GM18909 (cell line): Measurements from ENCODE around the gene SYNE3.
A peak's percentile ranks its signal among the peaks of the same experiment; 100 is the strongest.
"Not testable (repeated sequence)": the region's sequence is repeated elsewhere in the genome, so short reads cannot be mapped to it uniquely, and the experiment has no call there.

Source experiments
- ATAC-seq: cut with Tn5 transposase; IDR thresholded peaks from one replicate; pipeline ENCODE4 v1.9.1; 2021; ENCODE audit warnings: mild to moderate bottlenecking; ENCODE audit not compliant: unreplicated experiment, poor library complexity

The SYNE3 gene

DNA sequence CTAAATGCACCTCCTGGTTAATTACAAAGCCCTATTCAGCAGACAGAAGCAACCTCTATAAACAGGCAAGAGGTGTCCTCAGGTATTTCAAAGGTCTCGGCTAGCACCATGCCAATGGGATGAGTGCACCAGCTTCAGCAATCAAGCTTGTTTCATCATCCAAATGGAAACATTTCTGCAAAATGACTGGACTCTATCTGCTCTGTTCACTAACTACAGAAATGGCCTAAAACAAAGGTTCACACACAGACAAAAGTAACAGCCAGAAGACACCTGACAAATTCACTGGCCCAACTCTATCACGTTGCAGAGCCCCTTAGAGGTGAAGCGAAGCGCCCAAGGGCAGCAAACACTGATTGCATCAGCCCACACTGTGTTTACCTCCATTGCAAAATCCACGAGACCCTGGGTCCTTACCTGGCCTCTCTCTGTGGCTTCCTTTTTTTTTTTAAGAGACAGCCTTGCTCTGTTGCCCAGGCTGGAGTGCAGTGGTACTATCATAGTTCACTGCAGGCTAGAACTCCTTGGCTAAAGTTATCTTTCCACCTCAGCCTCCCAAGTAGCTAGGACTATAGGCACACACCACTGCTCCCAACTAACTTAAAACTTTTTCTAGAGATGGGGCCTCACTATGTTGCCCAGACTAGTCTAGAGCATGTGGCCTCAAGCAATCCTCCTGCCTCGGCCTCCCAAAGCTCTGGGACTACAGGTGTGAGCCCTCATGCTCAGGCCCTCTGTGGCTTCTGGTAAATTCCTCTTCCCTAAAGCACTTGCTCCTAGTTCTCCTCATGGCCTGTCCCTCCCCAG is 8.5 kb upstream of the SYNE3 start:
- ATAC-seq: no peak

DNA sequence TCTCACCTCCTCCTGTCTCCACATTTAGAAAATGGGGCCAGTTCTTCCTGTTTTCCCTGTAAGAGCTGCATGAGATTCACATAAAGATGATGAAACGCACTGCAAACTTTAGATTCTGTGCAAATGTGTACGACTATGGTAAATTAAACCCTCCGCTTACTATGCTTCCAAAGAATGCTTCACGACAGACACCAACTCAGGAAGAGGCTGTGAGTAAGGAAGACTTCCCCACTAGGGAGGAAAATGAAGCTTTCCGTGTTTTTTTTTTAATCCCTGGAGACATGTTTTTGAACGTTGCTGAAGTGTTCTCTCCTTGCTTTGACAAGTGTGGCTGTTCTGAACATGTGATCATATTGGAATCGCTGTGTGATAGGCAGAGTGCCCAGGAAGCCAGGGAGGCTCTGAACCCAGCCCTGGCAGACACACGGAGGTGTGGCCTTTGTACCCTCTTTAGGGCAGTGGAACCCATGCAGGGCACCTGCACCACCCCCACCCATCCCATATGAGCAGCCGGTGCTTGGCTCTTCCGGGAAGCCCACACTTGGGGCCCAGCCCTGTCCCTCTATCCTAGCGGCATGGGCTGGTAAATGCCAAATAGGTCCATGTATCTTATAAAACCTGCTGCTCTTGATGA is 7.5 kb upstream of the SYNE3 start:
- no peak for ATAC-seq

DNA sequence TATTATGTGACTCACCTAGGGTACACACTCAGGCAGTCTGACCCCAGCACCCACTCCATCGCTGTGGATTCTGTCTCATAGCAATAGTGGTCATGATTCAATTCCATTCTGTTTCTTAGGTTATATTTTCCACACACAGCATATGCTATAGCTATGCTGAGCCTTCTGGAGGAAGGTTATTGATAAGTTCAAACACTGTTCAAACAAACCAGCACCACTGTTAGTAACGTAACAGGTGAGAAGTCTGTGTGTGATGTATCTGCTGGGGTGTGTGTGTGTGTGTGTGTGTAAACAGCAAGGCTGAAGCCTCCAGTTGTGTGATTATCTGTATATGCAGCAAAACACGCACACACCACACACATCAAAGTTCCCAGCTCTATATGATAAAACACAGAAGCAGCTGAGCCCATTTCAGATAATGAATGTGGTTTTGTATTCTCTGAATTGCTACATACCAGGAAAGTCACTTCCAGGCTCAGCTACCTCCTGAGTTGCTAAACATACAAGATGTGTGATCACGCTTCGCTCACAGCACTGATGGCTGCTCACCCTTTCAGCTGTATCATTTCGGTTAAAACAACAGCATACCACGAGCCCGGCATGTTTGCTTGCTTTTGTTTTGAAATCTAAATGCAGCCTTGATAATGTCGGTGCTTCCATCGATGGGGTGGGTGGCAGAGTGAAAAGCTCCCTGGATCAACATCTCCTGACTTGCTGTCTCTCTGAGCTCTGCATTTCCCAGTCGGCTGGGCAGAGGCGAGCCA is 6.8 kb upstream of the SYNE3 start:
- ATAC-seq: no peak

DNA sequence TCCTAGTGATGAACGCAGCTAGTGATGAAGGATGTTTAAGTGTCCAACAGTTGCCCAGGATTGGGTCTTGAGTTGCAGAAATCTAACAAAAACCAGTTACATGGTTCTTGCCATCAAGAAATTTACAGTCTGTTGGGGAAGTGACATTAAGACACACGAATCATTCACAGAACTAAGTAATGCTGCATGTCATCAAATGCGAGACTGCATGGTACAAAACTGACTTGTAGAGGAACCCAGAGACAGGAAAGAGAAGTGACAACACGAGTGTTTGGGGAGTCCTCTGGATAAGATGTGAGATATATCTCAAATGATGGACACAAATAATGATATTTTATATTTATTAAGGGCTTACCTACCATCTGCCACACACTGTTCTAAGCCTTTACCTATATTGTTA is 6.1 kb upstream of the SYNE3 start:
- no peak for ATAC-seq

DNA sequence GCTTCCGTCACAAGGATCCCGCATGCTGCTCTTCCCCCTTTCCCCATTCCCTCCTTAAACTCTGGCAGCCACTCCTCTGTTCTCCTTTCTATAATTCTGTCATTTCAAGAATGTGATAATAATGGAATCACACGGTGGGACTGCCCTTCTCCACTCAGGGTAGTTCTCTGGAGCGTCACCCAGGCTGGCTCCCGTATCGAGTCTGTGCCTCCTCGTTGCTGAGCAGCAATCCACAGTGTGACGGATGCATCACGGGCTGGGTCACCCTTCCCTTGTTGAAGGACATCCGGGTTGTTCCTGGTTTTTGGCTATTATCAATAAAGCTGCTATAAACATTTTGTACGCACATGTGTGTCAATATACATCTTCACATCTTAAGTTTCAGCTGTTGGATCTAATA is 5.7 kb upstream of the SYNE3 start:
- ATAC-seq: no peak

- no peak for ATAC-seq
These were observed 4.6 kb upstream of the SYNE3 start for GRCh38 chr14:95521001-95521400.

GRCh38 chr14:95520346-95520745 is 3.9 kb upstream of the SYNE3 start:
- no peak for ATAC-seq

GRCh38 chr14:95519699-95520098 is 3.2 kb upstream of the SYNE3 start:
- ATAC-seq: no peak

GRCh38 chr14:95518045-95518751 is 1.7 kb upstream of the SYNE3 start:
- peak; percentile 27 for ATAC-seq

DNA sequence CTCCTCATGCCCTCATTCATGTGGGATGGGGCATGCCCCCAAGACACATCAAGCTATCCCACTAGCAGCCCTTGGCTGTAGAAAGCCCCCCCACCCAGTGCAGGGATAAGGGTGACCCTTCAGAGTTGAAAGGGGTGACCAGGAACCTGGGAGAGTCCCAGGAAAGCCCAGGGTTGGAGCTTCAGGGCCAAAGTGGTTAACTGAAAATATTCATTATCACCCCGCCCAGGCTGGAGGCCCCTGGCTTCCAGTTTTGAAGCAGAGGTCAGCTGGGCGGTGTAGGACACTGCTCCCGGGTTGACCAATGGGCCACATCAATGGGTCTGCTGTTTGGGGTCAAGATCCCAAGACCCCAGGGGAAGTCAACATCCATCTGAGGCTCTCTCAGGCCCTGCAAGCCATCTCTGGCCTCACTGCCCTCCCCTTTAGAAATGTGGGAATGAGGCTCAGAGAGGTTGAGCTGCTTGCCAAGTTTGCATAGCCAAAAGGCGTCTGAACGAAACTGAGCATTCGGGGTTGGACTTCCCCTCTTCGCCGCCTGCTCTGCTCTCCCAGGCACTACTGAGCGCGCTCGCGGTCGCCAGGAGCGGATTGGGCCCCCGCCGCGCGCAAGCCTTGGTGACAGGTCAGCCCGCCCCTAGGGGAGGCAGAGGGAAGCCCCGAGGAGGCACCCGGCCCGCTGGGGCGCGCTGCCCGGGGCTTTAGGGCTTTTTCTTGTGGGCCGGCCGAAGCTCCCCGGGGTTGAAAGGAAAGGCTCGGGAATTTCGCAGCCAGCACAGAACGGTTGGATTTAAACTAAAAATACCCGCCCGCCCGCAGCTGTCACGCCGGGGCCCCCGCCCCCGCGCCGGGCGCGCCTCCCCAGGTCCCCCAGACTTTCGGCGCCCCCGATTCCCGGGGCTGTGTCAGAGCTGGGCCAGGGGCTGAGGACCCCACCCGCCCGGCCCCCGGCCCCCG is 576 bp downstream of the SYNE3 start:
- peak; percentile 78 for ATAC-seq

- ATAC-seq: no peak
These were observed 1.4 kb downstream of the SYNE3 start for GRCh38 chr14:95515080-95515489.

DNA sequence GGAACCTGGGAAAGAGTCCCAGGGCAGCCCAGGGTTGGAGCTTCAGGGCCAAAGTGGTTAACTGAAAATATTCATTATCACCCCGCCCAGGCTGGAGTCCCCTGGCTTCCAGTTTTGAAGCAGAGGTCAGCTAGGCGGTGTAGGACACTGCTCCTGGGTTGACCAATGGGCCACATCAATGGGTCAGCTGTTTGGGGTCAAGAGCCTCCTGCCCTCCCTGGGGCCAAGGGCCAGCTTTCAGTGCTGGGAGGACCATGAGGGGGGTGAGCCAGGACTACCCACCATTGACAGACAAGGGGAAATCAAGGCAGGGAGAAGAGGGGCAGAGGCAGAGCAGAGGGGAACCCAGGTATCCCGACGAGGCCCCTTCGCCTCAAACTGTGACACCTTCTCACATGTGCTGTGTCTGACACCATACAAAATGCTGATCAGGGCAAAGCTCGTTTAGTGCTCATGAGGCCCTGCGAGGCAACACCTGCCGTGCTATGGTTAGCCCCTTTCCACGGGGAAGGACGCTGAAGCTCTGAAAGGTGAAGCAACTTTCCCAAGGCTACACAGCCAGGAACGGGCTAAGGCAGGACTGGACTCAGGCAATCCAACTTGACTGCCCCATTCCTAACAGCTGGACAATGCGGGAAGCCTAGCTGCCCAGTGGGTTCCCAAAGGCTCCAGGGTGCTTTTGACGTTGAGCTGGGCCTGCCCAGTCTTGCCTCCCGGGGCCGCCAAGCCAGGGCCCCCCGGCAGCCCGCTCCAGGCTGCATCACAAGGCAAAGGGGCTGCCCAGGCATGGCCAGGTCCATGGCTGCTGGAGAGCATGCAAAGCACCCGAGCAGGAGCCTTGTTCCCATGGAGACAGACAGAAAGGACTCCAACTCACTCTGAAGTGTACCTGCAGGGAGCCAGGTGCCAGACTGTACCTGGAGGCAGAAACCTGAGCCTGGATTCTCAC is 2.0 kb downstream of the SYNE3 start:
- ATAC-seq: no peak

GRCh38 chr14:95513291-95513690 is 3.2 kb downstream of the SYNE3 start:
- ATAC-seq: no peak

GRCh38 chr14:95511687-95512086 is 4.8 kb downstream of the SYNE3 start:
- no peak for ATAC-seq

DNA sequence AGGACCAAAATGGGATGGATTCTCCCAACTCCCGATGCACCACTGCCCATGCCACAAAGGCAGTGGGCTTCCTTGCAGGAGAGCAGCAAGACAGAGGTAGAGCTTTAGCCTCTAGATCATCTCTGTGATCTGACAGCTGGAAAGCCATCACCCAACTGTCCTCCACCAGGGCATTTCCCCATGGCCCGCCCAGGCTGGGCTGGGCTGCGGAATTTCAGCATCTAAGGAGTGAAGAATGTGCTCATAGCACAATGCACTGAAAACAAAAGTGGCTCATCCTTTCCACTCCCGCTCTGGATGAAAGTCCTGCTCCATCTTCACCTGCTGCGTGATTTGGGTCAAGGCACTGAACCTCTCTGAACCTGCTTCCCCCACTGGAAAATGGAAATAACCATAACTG is 5.6 kb downstream of the SYNE3 start:
- ATAC-seq: no peak

- ATAC-seq: not testable (repeated sequence)
These were observed 6.1 kb downstream of the SYNE3 start for GRCh38 chr14:95510344-95510743.

DNA sequence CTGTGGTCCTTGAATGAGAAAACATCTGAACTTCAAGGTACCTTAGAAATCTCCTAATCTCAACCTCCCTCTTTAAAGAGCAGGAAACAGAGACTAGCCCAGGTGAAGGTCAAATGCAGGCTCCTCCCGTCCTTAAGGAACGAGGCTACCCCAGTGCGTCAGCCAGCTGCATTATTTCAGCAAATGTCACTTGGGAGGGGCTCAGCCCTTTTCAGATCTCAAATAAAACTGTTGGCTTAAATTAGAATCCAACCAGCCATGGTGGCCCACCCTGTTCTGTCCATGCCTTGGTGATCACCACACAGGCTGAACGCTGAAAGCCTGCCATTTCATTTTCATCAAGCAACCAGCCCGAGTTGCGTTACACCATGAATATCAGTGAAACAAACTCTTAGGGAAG is 7.0 kb downstream of the SYNE3 start:
- no peak for ATAC-seq

GRCh38 chr14:95508377-95508776 is 8.1 kb downstream of the SYNE3 start:
- no peak for ATAC-seq
